Measurements from ENCODE around the gene ST3GAL6.

DNA sequence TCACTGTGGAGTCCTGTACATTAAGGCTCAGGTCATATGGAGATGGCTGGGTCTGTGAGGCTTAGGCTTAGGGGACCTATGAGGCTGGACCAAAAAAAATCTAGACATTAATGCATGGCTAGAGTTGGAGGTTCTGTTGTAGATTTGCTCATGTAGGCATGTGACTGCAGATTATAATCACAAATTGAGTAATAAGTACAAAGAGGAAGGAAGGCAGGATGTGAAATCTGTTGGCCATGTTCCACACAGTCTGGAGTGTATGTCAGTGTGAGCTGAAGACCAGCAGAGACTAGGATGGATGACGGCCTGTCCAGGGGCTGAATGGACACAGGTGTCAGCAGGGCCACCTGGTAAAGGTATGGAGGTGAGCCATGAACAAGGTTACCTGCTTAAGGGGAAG lies at the start of gene ST3GAL6:
- TF ChIP-seq POLR2A (IDR thresholded peaks at IDR 0.05): peak; percentile 38
- TF ChIP-seq, protein P1, sequence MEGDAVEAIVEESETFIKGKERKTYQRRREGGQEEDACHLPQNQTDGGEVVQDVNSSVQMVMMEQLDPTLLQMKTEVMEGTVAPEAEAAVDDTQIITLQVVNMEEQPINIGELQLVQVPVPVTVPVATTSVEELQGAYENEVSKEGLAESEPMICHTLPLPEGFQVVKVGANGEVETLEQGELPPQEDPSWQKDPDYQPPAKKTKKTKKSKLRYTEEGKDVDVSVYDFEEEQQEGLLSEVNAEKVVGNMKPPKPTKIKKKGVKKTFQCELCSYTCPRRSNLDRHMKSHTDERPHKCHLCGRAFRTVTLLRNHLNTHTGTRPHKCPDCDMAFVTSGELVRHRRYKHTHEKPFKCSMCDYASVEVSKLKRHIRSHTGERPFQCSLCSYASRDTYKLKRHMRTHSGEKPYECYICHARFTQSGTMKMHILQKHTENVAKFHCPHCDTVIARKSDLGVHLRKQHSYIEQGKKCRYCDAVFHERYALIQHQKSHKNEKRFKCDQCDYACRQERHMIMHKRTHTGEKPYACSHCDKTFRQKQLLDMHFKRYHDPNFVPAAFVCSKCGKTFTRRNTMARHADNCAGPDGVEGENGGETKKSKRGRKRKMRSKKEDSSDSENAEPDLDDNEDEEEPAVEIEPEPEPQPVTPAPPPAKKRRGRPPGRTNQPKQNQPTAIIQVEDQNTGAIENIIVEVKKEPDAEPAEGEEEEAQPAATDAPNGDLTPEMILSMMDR (IDR thresholded peaks at IDR 0.05): no peak
